Measurements from ENCODE around the gene LRRC34. TPM values are rescaled to one million over a fixed set of nuclear protein-coding genes. Genes with fewer than 3 reads are reported as not detected.

Gene LRRC34
- total and polyA plus RNA-seq, 10 of the 15 experiments (the other 5 are each of a cell fraction or from before 2014, with no cell fraction given), result 0.24 to 3.7 (median 1.7) TPM

DNA sequence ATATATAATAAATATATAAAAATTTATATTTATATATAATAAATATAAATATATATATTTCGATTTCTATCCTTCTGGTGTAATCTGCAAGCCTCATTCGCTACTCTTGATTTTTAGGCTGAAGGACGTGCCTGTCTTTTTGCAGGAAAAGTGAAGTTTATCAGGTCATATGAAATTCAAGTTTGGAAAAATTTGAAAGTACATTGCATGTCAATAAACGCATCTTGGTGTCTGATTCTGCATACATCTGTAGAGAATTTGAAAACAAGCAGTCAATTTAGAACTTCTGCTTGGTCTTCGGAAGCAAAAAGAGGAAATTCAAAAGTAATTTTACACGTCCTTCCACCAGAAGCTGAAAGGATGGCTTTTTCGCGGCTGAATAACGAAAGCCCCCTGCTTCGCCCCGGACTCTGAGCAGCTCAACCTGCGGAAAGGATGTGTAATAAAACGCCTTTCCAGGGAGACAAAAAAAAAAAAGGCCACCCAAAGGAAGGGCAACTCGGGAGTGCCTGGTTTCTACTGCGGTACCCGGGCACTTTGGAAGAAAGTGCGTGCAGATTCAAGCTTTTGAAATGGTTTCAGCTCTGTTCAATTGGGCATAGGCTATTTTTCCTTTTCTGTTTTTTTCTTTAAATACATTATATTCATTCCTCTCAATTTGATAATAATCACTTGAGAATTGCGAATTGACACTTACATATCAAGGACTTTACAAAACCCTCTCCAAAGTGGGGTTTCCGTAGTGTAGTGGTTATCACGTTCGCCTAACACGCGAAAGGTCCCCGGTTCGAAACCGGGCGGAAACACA, 41.0 kb downstream of the LRRC34 start (continued):
- TF ChIP-seq, protein P1, sequence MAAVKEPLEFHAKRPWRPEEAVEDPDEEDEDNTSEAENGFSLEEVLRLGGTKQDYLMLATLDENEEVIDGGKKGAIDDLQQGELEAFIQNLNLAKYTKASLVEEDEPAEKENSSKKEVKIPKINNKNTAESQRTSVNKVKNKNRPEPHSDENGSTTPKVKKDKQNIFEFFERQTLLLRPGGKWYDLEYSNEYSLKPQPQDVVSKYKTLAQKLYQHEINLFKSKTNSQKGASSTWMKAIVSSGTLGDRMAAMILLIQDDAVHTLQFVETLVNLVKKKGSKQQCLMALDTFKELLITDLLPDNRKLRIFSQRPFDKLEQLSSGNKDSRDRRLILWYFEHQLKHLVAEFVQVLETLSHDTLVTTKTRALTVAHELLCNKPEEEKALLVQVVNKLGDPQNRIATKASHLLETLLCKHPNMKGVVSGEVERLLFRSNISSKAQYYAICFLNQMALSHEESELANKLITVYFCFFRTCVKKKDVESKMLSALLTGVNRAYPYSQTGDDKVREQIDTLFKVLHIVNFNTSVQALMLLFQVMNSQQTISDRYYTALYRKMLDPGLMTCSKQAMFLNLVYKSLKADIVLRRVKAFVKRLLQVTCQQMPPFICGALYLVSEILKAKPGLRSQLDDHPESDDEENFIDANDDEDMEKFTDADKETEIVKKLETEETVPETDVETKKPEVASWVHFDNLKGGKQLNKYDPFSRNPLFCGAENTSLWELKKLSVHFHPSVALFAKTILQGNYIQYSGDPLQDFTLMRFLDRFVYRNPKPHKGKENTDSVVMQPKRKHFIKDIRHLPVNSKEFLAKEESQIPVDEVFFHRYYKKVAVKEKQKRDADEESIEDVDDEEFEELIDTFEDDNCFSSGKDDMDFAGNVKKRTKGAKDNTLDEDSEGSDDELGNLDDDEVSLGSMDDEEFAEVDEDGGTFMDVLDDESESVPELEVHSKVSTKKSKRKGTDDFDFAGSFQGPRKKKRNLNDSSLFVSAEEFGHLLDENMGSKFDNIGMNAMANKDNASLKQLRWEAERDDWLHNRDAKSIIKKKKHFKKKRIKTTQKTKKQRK (IDR thresholded peaks at IDR 0.05; ENCODE audit: low read depth, low read length), result no peak
- peak; percentile 85 for TF ChIP-seq TBL1XR1 (IDR thresholded peaks at IDR 0.05; ENCODE audit: low read depth, low read length)
- 0 out of 2 replicates have a peak, but pooled peaks have one; percentile 13 for TF ChIP-seq ASH2L (IDR thresholded peaks at IDR 0.05; ENCODE audit: borderline replicate concordance, low read depth)
- TF ChIP-seq SUZ12 (IDR thresholded peaks at IDR 0.05; ENCODE audit: unreplicated experiment), result no peak
- peak; percentile 37; the same call in 1 of the 2 replicates for TF ChIP-seq IKZF1 (conservative IDR thresholded peaks at IDR 0.05)
- no peak for TF ChIP-seq PAX5 (IDR thresholded peaks at IDR 0.05; ENCODE audit: borderline replicate concordance, low read depth, low read length)
- TF ChIP-seq, protein P2, sequence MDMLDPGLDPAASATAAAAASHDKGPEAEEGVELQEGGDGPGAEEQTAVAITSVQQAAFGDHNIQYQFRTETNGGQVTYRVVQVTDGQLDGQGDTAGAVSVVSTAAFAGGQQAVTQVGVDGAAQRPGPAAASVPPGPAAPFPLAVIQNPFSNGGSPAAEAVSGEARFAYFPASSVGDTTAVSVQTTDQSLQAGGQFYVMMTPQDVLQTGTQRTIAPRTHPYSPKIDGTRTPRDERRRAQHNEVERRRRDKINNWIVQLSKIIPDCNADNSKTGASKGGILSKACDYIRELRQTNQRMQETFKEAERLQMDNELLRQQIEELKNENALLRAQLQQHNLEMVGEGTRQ (IDR thresholded peaks at IDR 0.05; ENCODE audit: borderline replicate concordance, low read depth, low read length), result no peak
- TF ChIP-seq KAT2A (conservative IDR thresholded peaks at IDR 0.05; ENCODE audit: control insufficient read depth, low read depth, low read length), result no peak
- 0 out of 2 replicates have a peak, but pooled peaks have one; percentile 10 for TF ChIP-seq TCF12 (IDR thresholded peaks at IDR 0.05; ENCODE audit: low read depth, low read length)
- peak; percentile 71 for TF ChIP-seq SMARCA5 (IDR thresholded peaks at IDR 0.05)
- TF ChIP-seq CBFB (IDR thresholded peaks at IDR 0.05; ENCODE audit: low read depth), result peak; percentile 45; the same call in 1 of the 2 replicates
- TF ChIP-seq, protein P3, sequence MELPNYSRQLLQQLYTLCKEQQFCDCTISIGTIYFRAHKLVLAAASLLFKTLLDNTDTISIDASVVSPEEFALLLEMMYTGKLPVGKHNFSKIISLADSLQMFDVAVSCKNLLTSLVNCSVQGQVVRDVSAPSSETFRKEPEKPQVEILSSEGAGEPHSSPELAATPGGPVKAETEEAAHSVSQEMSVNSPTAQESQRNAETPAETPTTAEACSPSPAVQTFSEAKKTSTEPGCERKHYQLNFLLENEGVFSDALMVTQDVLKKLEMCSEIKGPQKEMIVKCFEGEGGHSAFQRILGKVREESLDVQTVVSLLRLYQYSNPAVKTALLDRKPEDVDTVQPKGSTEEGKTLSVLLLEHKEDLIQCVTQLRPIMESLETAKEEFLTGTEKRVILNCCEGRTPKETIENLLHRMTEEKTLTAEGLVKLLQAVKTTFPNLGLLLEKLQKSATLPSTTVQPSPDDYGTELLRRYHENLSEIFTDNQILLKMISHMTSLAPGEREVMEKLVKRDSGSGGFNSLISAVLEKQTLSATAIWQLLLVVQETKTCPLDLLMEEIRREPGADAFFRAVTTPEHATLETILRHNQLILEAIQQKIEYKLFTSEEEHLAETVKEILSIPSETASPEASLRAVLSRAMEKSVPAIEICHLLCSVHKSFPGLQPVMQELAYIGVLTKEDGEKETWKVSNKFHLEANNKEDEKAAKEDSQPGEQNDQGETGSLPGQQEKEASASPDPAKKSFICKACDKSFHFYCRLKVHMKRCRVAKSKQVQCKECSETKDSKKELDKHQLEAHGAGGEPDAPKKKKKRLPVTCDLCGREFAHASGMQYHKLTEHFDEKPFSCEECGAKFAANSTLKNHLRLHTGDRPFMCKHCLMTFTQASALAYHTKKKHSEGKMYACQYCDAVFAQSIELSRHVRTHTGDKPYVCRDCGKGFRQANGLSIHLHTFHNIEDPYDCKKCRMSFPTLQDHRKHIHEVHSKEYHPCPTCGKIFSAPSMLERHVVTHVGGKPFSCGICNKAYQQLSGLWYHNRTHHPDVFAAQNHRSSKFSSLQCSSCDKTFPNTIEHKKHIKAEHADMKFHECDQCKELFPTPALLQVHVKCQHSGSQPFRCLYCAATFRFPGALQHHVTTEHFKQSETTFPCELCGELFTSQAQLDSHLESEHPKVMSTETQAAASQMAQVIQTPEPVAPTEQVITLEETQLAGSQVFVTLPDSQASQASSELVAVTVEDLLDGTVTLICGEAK (IDR thresholded peaks at IDR 0.05; ENCODE audit: borderline replicate concordance), result peak; percentile 84
- no peak for TF ChIP-seq SPI1 (IDR thresholded peaks at IDR 0.05; ENCODE audit: borderline replicate concordance, insufficient read depth, low read depth, low read length)
- TF ChIP-seq ZBED1 (IDR thresholded peaks at IDR 0.05; ENCODE audit: borderline replicate concordance), result peak; percentile 49; the same call in 1 of the 2 replicates
- TF ChIP-seq ZNF24 (IDR thresholded peaks at IDR 0.05), result peak; percentile 99
- TF ChIP-seq CREB1 (IDR thresholded peaks at IDR 0.05; ENCODE audit: low read depth), result peak; percentile 32; the same call in 1 of the 2 replicates
- peak; percentile 90 for TF ChIP-seq TARDBP (IDR thresholded peaks at IDR 0.05; ENCODE audit: borderline replicate concordance)
- TF ChIP-seq PAX8 (IDR thresholded peaks at IDR 0.05), result no peak
- peak; percentile 52; the same call in 1 of the 2 replicates for TF ChIP-seq EED (IDR thresholded peaks at IDR 0.05; ENCODE audit: low read depth)
